AG04450 (cell line): ENCODE results near the gene PPP2R5C. TPM values are rescaled to one million over a fixed set of nuclear protein-coding genes. Genes with fewer than 3 reads are reported as not detected.

Source experiments
- CTCF ChIA-PET: fragments of 300-600, 350-600 bp; formaldehyde crosslinking; extraction: SDS; loops from one replicate; lab custom pipeline; 2022; ENCODE audit warnings: antibody characterized with exemption, inconsistent platforms; lab: Charles Lee
- POLR2A ChIA-PET: fragments of 350-600 bp; formaldehyde crosslinking; extraction: SDS; loops from one replicate; lab custom pipeline; 2021; ENCODE audit warnings: antibody characterized with exemption, inconsistent platforms; lab: Yijun Ruan, JAX
- DNase-seq: peaks from one replicate; pipeline ENCODE4 v3.0.0-alpha.2; 2011; ENCODE audit warnings: low read depth, low spot score
- H3K27ac ChIP-seq: one replicate; pipeline ENCODE4 v1.5.1; 2012; ENCODE audit warnings: low read depth, low read length, control low read depth
- H3K27me3 ChIP-seq: one replicate; pipeline ENCODE4 v1.6.0; 2012; ENCODE audit warnings: low read length; ENCODE audit not compliant: control insufficient read depth, insufficient read depth
- H3K4me3 ChIP-seq: 2 replicates; pipeline ENCODE4 v1.5.1; 2011; ENCODE audit warnings: mild to moderate bottlenecking, low read depth, low read length, control low read depth
- H3K9me3 ChIP-seq: 2 replicates; pipeline ENCODE4 v1.5.1; 2012; ENCODE audit warnings: low read length; ENCODE audit not compliant: control insufficient read depth, insufficient read depth
- CTCF ChIP-seq: IDR thresholded peaks from 2 replicates; pipeline ENCODE4 v1.5.1; 2011; ENCODE audit warnings: low read depth, low read length, control low read depth, inconsistent platforms
- polyA plus RNA-seq: library from polyadenylated mRNA; depleted of rRNA; stranded (reverse); fragments of >200 nt; gene quantifications from 2 replicates; pipeline ENCODE4 v1.2.3, GENCODE V29; 2011

PPP2R5C gene
- polyA plus RNA-seq, 1 experiment, result 140 TPM

DNA sequence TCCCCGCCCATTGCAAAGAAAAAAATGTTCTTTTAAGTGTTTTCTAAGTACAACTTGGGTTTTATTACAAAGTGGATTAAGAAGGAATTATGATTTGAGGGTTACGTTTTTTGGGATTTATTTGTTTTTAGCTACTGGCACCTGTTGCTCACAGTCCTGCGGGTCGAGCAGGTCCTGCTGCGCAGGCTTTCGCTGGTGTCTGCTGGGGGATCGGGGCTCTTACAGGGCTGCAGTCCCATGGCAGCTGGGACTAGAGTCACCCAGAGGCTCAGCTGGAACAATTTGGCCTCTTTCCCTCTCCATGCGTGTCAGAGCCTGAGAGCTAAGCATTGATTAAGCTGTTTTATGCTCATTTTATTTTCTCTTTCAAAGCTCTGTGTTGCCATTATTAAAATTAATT lies 147.3 kb downstream of the PPP2R5C start:
- H3K27ac ChIP-seq, result no peak overlapping the region
- no peak for TF ChIP-seq CTCF
- no peaks in the 10 kb centered on the region for H3K27me3 ChIP-seq
- no peak for DNase-seq
- ChIA-PET POLR2A (interaction anchor here (0.7 kb wide), 1 partner anchor 138 kb away, joined by 4 read pairs; no protein-coding TSS in a partner anchor), CTCF (interaction anchor here (1.6 kb wide), 1 partner anchor 138 kb away, joined by 8 read pairs; no protein-coding TSS in a partner anchor)
- H3K9me3 ChIP-seq, result no peaks in the 10 kb centered on the region; the same call in 1 of the 2 replicates
- no peak overlapping the region for H3K4me3 ChIP-seq

GRCh38 chr14:101909371-101910096 lies 148.0 kb downstream of the PPP2R5C start:
- CTCF ChIA-PET, result interaction anchor here (1.6 kb wide), 1 partner anchor 138 kb away, joined by 8 read pairs; no protein-coding TSS in a partner anchor
- POLR2A ChIA-PET, result interaction anchor here (0.7 kb wide), 1 partner anchor 139 kb away, joined by 4 read pairs; no protein-coding TSS in a partner anchor

GRCh38 chr14:101912841-101913240 lies 151.3 kb downstream of the PPP2R5C start:
- H3K4me3 ChIP-seq, result no peak overlapping the region
- H3K27ac ChIP-seq, result no peak overlapping the region
- no peaks in the 10 kb centered on the region for H3K9me3 ChIP-seq
- TF ChIP-seq CTCF, result no peak
- ChIA-PET POLR2A (no interaction called here), CTCF (no interaction called here)
- no peaks in the 10 kb centered on the region for H3K27me3 ChIP-seq
- no peak for DNase-seq

More at GRCh38 chr14:101909371-101910096, 148.0 kb downstream of the PPP2R5C start:
- no peaks in the 10 kb centered on the region for H3K27me3 ChIP-seq
- no peak overlapping the region for H3K27ac ChIP-seq
- DNase-seq, result no peak
- H3K9me3 ChIP-seq, result no peaks in the 10 kb centered on the region; the same call in 1 of the 2 replicates
- no peak overlapping the region for H3K4me3 ChIP-seq
- no peak for TF ChIP-seq CTCF

DNA sequence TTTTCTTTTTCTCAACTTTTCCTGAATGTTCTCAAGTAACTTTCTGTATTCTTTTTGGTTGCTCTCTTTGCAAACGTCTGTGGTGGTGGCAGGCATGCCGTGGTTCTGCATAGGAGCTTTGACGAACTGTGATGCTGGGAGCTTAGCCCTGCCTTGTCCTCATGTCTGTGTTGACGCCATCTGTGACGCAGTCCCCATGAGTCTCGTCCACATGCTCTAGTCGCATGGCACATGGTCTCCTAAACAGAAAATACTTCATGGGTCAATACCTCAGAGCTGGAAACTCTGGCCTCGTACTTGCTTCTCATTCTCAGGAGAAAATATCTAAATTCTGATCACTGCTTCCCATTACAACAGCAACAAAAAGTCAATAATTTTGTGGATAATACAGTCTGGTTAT lies 152.6 kb downstream of the PPP2R5C start:
- CTCF ChIA-PET, result no interaction called here
- DNase-seq, result no peak
- no peaks in the 10 kb centered on the region for H3K9me3 ChIP-seq
- POLR2A ChIA-PET, result no interaction called here
- no peaks in the 10 kb centered on the region for H3K27me3 ChIP-seq
- no peak overlapping the region for H3K4me3 ChIP-seq
- H3K27ac ChIP-seq, result no peak overlapping the region
- no peak for TF ChIP-seq CTCF
